NCI-H345 treated with DMSO at 0.1 percent for 48 hours (cell line): Measurements from ENCODE around the gene PCDHB14.
"Not testable (repeated sequence)": the region's sequence is repeated elsewhere in the genome, so short reads cannot be mapped to it uniquely, and the experiment has no call there.

Experiments used
- DNase-seq: peaks from one replicate; lab custom pipeline; 2025; ENCODE audit not compliant: unreplicated experiment; lab: John Stamatoyannopoulos, UW

The PCDHB14 gene

GRCh38 chr5:141223112-141223783 lies at the start of gene PCDHB14:
TSS of gene PCDHB14 (plus strand) at chr5:141223343. CDS start at chr5:141223506, 163 bp downstream.
- DNase-seq: no peak

DNA sequence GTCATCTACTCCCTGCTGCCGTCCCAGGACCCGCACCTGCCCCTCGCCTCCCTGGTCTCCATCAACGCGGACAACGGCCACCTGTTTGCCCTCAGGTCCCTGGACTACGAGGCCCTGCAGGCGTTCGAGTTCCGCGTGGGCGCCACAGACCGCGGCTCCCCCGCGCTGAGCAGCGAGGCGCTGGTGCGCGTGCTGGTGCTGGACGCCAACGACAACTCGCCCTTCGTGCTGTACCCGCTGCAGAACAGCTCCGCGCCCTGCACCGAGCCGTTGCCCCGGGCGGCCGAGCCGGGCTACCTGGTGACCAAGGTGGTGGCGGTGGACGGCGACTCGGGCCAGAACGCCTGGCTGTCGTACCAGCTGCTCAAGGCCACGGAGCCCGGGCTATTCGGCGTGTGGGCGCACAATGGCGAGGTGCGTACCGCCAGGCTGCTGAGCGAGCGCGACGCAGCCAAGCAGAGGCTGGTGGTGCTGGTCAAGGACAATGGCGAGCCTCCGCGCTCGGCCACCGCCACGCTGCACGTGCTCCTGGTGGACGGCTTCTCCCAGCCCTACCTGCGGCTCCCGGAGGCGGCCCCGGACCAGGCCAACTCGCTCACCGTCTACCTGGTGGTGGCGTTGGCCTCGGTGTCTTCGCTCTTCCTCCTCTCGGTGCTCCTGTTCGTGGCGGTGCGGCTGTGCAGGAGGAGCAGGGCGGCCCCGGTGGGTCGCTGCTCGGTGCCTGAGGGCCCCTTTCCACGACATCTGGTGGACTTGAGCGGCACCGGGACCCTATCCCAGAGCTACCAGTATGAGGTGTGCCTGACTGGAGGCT lies 48.6 kb upstream of the PCDHB14 start:
- DNase-seq: not testable (repeated sequence)

DNA sequence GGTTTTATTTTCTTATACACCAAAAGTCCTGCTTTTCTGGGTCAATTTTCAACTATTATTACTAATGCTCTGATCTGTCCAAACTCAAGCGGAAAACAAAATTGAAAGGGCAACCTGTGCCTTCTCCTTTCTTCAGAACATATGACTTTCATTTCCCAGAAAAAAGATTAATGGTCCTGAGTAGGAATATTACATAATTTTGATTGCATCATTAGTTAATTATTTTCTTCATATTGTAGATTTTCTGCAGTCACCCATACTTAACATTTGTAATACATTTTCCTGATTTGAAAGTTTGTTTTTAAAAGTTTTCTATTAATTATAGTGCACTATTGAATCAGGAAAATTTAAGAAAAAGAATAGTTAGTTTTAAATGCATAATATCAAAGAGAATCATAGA lies 47.2 kb upstream of the PCDHB14 start:
- DNase-seq: no peak

DNA sequence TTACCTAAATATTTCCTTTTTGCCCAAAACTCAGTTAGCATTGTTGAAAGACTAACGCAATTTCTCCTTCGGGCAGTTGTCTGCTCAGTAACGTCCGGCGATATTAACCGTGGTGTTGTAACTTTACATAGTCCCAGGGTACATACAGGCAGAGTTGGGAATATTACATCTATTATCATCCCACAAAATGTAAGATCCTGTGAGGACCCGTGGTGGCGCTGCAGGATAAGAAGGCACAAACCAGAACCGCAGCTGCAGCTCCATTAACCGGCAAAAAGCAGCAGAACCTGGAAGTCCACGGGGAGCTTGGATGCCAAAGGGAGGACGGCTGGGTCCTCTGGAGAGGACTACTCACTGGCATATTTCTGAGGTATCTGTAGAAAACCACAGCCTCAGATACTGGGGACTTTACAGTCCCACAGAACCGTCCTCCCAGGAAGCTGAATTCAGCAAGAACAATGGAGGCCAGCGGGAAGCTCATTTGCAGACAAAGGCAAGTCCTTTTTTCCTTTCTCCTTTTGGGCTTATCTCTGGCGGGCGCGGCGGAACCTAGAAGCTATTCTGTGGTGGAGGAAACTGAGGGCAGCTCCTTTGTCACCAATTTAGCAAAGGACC lies 45.5 kb upstream of the PCDHB14 start, which contains the start of gene PCDHB8:
PCDHB8 (plus strand) TSS at position 214 of the 615 bp plus-strand sequence; CDS start at position 459, 245 bp downstream.
- not testable (repeated sequence) for DNase-seq

GRCh38 chr5:141179371-141179770 lies 43.8 kb upstream of the PCDHB14 start:
- DNase-seq: not testable (repeated sequence)

GRCh38 chr5:141179876-141180275 lies 43.3 kb upstream of the PCDHB14 start:
- DNase-seq: not testable (repeated sequence)

- DNase-seq: no peak
Observed at GRCh38 chr5:141180313-141180712, 42.8 kb upstream of the PCDHB14 start.

- DNase-seq: no peak
Observed at GRCh38 chr5:141182248-141182647, 40.9 kb upstream of the PCDHB14 start, which contains the start of gene PCDHB16. TSS of gene PCDHB16 (plus strand) at chr5:141182387. CDS start at chr5:141182560, 173 bp downstream.

GRCh38 chr5:141184117-141184855 lies 38.9 kb upstream of the PCDHB14 start:
- not testable (repeated sequence) for DNase-seq

DNA sequence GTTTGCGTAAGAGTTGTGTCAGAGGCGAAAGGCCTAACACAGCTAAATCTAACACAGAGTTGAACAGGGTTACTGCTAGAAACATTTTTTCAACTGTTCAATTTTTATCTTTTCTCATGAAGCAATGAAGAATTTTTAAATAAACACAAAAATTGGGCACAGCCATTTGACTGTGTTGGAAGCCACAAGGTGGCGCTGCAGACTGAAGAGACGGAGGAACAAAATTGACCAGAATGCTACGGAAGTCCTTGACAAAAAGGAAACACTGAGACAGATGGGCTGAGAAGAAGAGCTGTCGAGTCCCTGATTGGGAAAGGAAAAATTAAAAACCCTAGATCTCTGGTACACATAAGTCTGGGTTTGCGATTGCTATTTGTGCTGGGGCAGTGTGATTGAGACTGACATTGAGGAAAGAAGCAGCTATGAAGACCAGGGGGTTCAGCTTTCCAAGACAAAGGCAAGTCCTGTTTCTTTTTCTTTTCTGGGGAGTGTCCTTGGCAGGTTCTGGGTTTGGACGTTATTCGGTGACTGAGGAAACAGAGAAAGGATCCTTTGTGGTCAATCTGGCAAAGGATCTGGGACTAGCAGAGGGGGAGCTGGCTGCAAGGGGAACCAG lies 36.1 kb upstream of the PCDHB14 start, which contains the start of gene PCDHB9:
PCDHB9 (plus strand) TSS at position 265 of the 616 bp plus-strand sequence; CDS start at position 423, 158 bp downstream.
- DNase-seq: peak; percentile 70

- not testable (repeated sequence) for DNase-seq
Observed at GRCh38 chr5:141188682-141189081, 34.5 kb upstream of the PCDHB14 start.

DNA sequence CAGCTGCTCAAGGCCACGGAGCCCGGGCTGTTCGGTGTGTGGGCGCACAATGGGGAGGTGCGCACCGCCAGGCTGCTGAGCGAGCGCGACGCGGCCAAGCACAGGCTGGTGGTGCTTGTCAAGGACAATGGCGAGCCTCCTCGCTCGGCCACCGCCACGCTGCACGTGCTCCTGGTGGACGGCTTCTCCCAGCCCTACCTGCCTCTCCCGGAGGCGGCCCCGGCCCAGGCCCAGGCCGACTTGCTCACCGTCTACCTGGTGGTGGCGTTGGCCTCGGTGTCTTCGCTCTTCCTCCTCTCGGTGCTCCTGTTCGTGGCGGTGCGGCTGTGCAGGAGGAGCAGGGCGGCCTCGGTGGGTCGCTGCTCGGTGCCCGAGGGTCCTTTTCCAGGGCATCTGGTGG lies 34.0 kb upstream of the PCDHB14 start:
- DNase-seq: not testable (repeated sequence)

GRCh38 chr5:141192110-141192725 lies 30.9 kb upstream of the PCDHB14 start, which contains the start of gene PCDHB10:
TSS of gene PCDHB10 (plus strand) at chr5:141192353. CDS start at chr5:141192553, 200 bp downstream.
- DNase-seq: no peak

DNA sequence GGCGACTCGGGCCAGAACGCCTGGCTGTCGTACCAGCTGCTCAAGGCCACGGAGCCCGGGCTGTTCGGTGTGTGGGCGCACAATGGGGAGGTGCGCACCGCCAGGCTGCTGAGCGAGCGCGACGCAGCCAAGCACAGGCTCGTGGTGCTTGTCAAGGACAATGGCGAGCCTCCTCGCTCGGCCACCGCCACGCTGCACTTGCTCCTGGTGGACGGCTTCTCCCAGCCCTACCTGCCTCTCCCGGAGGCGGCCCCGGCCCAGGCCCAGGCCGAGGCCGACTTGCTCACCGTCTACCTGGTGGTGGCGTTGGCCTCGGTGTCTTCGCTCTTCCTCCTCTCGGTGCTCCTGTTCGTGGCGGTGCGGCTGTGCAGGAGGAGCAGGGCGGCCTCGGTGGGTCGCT lies 28.8 kb upstream of the PCDHB14 start:
- not testable (repeated sequence) for DNase-seq

DNA sequence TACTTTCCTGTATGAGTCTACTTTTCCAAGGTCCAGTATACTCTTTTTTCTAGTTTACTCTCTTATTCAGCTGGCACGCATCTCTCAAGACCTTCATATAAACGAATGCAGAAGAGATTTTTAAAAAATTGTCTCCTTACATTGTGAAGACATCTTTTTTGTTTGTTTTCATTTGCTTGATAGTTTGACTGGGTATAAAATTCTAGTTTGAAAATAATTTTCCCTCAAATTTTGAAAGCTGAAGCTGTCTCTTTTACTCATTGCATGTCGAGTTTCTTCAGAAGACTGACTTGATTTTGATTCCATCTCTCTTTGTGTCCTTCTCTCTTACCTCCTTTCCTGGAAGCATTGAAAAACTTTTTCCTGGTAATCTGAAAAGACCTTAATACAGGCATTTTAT lies 26.8 kb upstream of the PCDHB14 start:
- no peak for DNase-seq

DNA sequence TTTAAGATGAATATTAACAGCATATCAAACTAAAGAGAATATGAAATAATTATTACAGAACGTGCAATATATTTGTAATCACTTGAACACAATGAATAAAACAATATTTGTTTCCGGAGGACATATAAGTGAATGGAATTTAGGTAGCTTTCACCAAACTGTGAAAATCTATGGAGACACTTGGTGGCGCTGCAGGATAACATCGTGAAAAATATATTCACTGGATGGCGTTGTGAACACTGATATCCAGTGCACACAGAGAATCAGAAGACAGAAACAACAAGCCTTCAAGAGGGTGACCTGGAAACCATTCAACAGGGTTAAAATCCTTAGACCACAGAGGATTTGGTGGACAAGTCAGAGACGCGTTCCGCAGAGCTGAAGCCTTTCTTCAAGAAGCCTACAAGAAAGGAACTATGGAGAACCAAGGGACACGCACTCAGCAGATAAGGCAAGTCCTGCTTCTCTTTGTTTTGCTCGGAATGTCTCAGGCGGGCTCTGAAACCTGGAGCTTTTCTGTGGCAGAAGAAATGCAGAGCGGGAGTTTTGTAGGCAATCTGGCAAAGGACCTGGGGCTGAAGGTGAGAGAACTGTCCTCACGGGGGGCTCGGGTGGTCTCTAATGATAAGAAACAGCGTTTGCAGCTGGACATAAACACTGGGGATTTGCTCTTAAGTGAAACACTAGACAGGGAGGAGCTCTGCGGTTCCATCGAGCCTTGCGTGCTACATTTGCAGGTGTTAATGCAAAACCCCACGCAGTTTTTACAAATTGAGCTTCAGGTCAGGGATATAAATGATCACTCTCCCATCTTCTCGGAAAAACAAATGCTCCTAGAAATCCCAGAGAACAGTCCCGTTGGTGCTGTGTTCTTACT lies 23.5 kb upstream of the PCDHB14 start, which contains the start of gene PCDHB11:
PCDHB11 (plus strand) TSS at position 269 of the 877 bp plus-strand sequence; CDS start at position 417, 148 bp downstream.
- no peak for DNase-seq

DNA sequence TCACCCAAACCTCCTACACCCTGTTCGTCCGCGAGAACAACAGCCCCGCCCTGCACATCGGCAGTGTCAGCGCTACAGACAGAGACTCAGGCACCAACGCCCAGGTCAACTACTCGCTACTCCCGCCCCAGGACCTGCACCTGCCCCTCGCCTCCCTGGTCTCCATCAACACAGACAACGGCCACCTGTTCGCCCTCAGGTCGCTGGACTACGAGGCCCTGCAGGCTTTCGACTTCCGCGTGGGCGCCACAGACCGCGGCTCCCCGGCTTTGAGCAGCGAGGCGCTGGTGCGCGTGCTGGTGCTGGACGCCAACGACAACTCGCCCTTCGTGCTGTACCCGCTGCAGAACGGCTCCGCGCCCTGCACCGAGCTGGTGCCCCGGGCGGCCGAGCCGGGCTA lies 22.0 kb upstream of the PCDHB14 start:
- not testable (repeated sequence) for DNase-seq

GRCh38 chr5:141201646-141202045 lies 21.5 kb upstream of the PCDHB14 start:
- DNase-seq: not testable (repeated sequence)
